H9 (cell line): ENCODE results near the gene WBP1L. TPM values are rescaled to one million over a fixed set of nuclear protein-coding genes. Genes with fewer than 3 reads are reported as not detected.

Experiments
- DNase-seq: peaks from one replicate; pipeline ENCODE4 v3.0.0-alpha.2; 2017
- H2AFZ ChIP-seq: one replicate; pipeline ENCODE4 v1.6.1; 2013; ENCODE audit warnings: mild to moderate bottlenecking, low read length, control low read depth, moderate library complexity
- H2AK5ac ChIP-seq: 2 replicates; pipeline ENCODE4 v1.6.1; 2013; ENCODE audit warnings: low read length, control low read depth, mixed read lengths; ENCODE audit not compliant: insufficient read length
- H2BK120ac ChIP-seq: one replicate; pipeline ENCODE4 v1.6.1; 2013; ENCODE audit warnings: low read depth, mild to moderate bottlenecking, low read length, control low read depth, inconsistent platforms; ENCODE audit not compliant: poor library complexity, severe bottlenecking
- H2BK12ac ChIP-seq: 2 replicates; pipeline ENCODE4 v1.6.1; 2013; ENCODE audit warnings: low read length, control low read depth, mixed read lengths, low read depth; ENCODE audit not compliant: insufficient read length
- H2BK15ac ChIP-seq: 2 replicates; pipeline ENCODE4 v1.6.1; 2013; ENCODE audit warnings: low read depth, low read length, control low read depth
- H2BK20ac ChIP-seq: one replicate; pipeline ENCODE4 v1.6.1; 2013; ENCODE audit warnings: low read depth, mild to moderate bottlenecking, low read length, control low read depth, inconsistent platforms; ENCODE audit not compliant: poor library complexity, severe bottlenecking
- H2BK5ac ChIP-seq: 2 replicates; pipeline ENCODE4 v1.6.1; 2013; ENCODE audit warnings: low read length, control low read depth, mixed read lengths; ENCODE audit not compliant: insufficient read length
- H3K14ac ChIP-seq: 2 replicates; pipeline ENCODE4 v1.6.1; 2013; ENCODE audit warnings: low read length, control low read depth; ENCODE audit not compliant: insufficient read depth
- H3K18ac ChIP-seq: 2 replicates; pipeline ENCODE4 v1.6.1; 2013; ENCODE audit warnings: low read depth, mild to moderate bottlenecking, mixed read lengths, low read length, control low read depth; ENCODE audit not compliant: insufficient read length
- H3K23ac ChIP-seq: 2 replicates; pipeline ENCODE4 v1.6.1; 2013; ENCODE audit warnings: low read length, control low read depth, mixed read lengths, low read depth; ENCODE audit not compliant: insufficient read length
- H3K23me2 ChIP-seq: 2 replicates; pipeline ENCODE4 v1.6.1; 2013; ENCODE audit warnings: low read depth, mild to moderate bottlenecking, mixed read lengths, low read length, control low read depth; ENCODE audit not compliant: insufficient read length, poor library complexity, severe bottlenecking
- H3K27ac ChIP-seq: 2 replicates; pipeline ENCODE4 v1.5.1; 2013; ENCODE audit warnings: low read length, control low read depth, mixed read lengths, low read depth; ENCODE audit not compliant: insufficient read length
- H3K27me3 ChIP-seq: 2 replicates; pipeline ENCODE4 v1.6.1; 2013; ENCODE audit warnings: low read length, control low read depth, inconsistent platforms; ENCODE audit not compliant: insufficient read depth
- H3K4ac ChIP-seq: 2 replicates; pipeline ENCODE4 v1.6.1; 2013; ENCODE audit warnings: low read depth, mild to moderate bottlenecking, control low read depth, inconsistent platforms, low read length, moderate library complexity
- H3K4me1 ChIP-seq: 2 replicates; pipeline ENCODE4 v1.6.1; 2013; ENCODE audit warnings: low read length, control low read depth, inconsistent platforms; ENCODE audit not compliant: insufficient read depth
- H3K4me2 ChIP-seq: 2 replicates; pipeline ENCODE4 v1.6.1; 2013; ENCODE audit warnings: low read length, control low read depth, mixed read lengths; ENCODE audit not compliant: insufficient read length, insufficient read depth
- H3K56ac ChIP-seq: 2 replicates; pipeline ENCODE4 v1.6.1; 2013; ENCODE audit warnings: low read depth, mild to moderate bottlenecking, mixed read lengths, low read length, control low read depth; ENCODE audit not compliant: insufficient read length
- H3K79me1 ChIP-seq: 2 replicates; pipeline ENCODE4 v1.6.1; 2013; ENCODE audit warnings: low read depth, mild to moderate bottlenecking, moderate library complexity, low read length, control low read depth, inconsistent platforms; ENCODE audit not compliant: insufficient read depth, poor library complexity, severe bottlenecking
- H3K79me2 ChIP-seq: 2 replicates; pipeline ENCODE4 v1.6.1; 2013; ENCODE audit warnings: low read length, control low read depth, inconsistent platforms; ENCODE audit not compliant: insufficient read depth
- H3K9ac ChIP-seq: 2 replicates; pipeline ENCODE4 v1.6.1; 2013; ENCODE audit warnings: low read length, control low read depth, mixed read lengths; ENCODE audit not compliant: insufficient read length; ENCODE audit errors: extremely low read depth
- H3K9me3 ChIP-seq: one replicate; pipeline ENCODE4 v1.6.1; 2013; ENCODE audit warnings: low read depth, low read length, inconsistent platforms; ENCODE audit not compliant: control insufficient read depth
- H3T11ph ChIP-seq: one replicate; pipeline ENCODE4 v1.6.1; 2013; ENCODE audit warnings: mild to moderate bottlenecking, low read length, control low read depth, inconsistent platforms
- H4K20me1 ChIP-seq: one replicate; pipeline ENCODE4 v1.6.1; 2013; ENCODE audit not compliant: control insufficient read depth, insufficient read length, insufficient read depth
- H4K5ac ChIP-seq: 2 replicates; pipeline ENCODE4 v1.6.1; 2013; ENCODE audit warnings: low read depth, mild to moderate bottlenecking, mixed read lengths, low read length, control low read depth; ENCODE audit not compliant: insufficient read length
- H4K8ac ChIP-seq: replicated peaks from 2 replicates; pipeline ENCODE4 v1.6.1; 2013; ENCODE audit warnings: low read length, control low read depth, mixed read lengths, low read depth; ENCODE audit not compliant: insufficient read length
- H4K91ac ChIP-seq: 2 replicates; pipeline ENCODE4 v1.6.1; 2013; ENCODE audit warnings: low read depth, mild to moderate bottlenecking, moderate library complexity, mixed read lengths, low read length, control low read depth; ENCODE audit not compliant: insufficient read length
- H3K27ac Mint-ChIP-seq, 3 experiments: 2 replicates in 2 of 3; 3 replicates in 1 of 3; pipeline ENCODE4 v1.8.0; 2020 to 2021; ENCODE audit warnings: mixed read lengths in 3 of 3, mild to moderate bottlenecking in 1 of 3, moderate library complexity in 1 of 3
- H3K27me3 Mint-ChIP-seq: 2 replicates; pipeline ENCODE4 v1.8.0; 2021; ENCODE audit warnings: low read depth, mild to moderate bottlenecking, moderate library complexity, mixed read lengths
- H3K36me3 Mint-ChIP-seq, 3 experiments: 2 replicates in 2 of 3; 3 replicates in 1 of 3; pipeline ENCODE4 v1.8.0; 2020 to 2021; ENCODE audit warnings: low read depth in 3 of 3, mixed read lengths in 3 of 3; ENCODE audit not compliant: insufficient read depth in 1 of 3
- H3K4me1 Mint-ChIP-seq, 2 experiments: 2 replicates each; pipeline ENCODE4 v1.8.0; 2020; ENCODE audit warnings: mixed read lengths in 2 of 2
- H3K4me3 Mint-ChIP-seq, 2 experiments: 2 replicates in 1 of 2; 3 replicates in 1 of 2; pipeline ENCODE4 v1.8.0; 2020 to 2021; ENCODE audit warnings: mild to moderate bottlenecking in 2 of 2, mixed read lengths in 2 of 2, moderate library complexity in 1 of 2
- H3K9me3 Mint-ChIP-seq, 2 experiments: 2 replicates in 1 of 2; 3 replicates in 1 of 2; pipeline ENCODE4 v1.8.0; 2020; ENCODE audit warnings: mild to moderate bottlenecking in 2 of 2, mixed read lengths in 2 of 2, moderate library complexity in 1 of 2
- WGBS: extraction: QIAGEN DNeasy Blood & Tissue Kit; methylation state at CpG from one replicate; pipeline ENCODE4 v1.1.7; 2013; ENCODE audit warnings: missing lambda C conversion rate, low lambda C conversion rate, mixed read lengths; ENCODE audit not compliant: insufficient read length; ENCODE audit errors: extremely low coverage; 5-methylcytosine and 5-hydroxymethylcytosine counted together
- total RNA-seq: library from RNA; stranded (reverse); gene quantifications from 2 replicates; pipeline ENCODE4 v1.2.1, GENCODE V29; 2021
- TF ChIP-seq, protein P1 (sequence below): fragments of 200-600 bp; sonication (generic); conservative IDR thresholded peaks from 3 replicates; pipeline ENCODE4 v1.8.0; 2021; ENCODE audit warnings: antibody characterized with exemption, mild to moderate bottlenecking

Gene WBP1L
- total RNA-seq, 1 experiment from 2014 or later = 23.8 TPM

DNA sequence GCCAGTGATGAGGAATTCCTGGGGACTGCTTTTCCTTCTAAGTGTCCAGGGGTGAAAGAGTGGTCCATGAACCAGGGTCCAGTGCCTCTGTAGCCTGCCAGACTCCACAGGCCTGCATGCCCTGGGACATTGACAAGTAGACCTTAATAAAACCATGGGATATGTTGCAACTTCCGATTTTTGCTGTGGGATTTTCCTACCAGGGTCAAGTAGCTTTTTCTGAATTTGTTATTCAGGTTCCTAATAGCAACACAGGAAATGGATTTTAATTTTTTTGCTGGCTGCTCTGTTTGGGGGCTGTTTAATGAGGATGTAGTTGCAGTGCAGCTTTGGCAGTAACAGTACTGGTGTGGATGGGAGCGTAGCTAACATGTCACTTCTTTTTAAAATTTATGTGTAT, 42.1 kb downstream of the WBP1L start:
- Histone ChIP-seq H3K79me1 (no peaks in the 10 kb centered on the region), H3T11ph (no peak overlapping the region), H3K9me3 (no peaks in the 10 kb centered on the region), H2AFZ (no peak overlapping the region), H3K27ac (no peak overlapping the region), H3K56ac (no peak overlapping the region), H3K4me2 (no peak overlapping the region), H2AK5ac (no peak overlapping the region), H4K91ac (no peak overlapping the region), H3K18ac (no peak overlapping the region), H3K79me2 (no peaks in the 10 kb centered on the region), H2BK20ac (no peak overlapping the region), H3K14ac (no peak overlapping the region), H3K9ac (no peak overlapping the region), H3K27me3 (no peaks in the 10 kb centered on the region), H3K4me1 (peaks cover 3% of the 10 kb centered on the region; the same call in 1 of the 2 replicates), H4K20me1 (no peaks in the 10 kb centered on the region), H2BK15ac (no peak overlapping the region), H2BK5ac (no peak overlapping the region), H4K8ac (no peak overlapping the region), H3K23me2 (no peaks in the 10 kb centered on the region), H3K4ac (no peak overlapping the region), H2BK12ac (no peak overlapping the region), H4K5ac (no peak overlapping the region), H2BK120ac (no peak overlapping the region), H3K23ac (no peak overlapping the region)
- Mint-ChIP-seq H3K27me3 (no peaks in the 10 kb centered on the region), H3K36me3 (peaks cover 1 to 6% (median 4%) of the 10 kb centered on the region in 3 experiments; a peak in 4 of 7 replicates), H3K9me3 (peaks cover 5% of the 10 kb centered on the region in 2 experiments; a peak in 4 of 5 replicates), H3K4me1 (peaks cover 14 to 20% of the 10 kb centered on the region in 2 experiments), H3K27ac (peak overlapping the region in 1 of 3 experiments; percentile 49; a peak in 1 of 7 replicates), H3K4me3 (no peak overlapping the region)
- WGBS = no CpG with 5 or more reads among the region's 2 CpGs
- DNase-seq = no peak
- TF ChIP-seq, protein P1, sequence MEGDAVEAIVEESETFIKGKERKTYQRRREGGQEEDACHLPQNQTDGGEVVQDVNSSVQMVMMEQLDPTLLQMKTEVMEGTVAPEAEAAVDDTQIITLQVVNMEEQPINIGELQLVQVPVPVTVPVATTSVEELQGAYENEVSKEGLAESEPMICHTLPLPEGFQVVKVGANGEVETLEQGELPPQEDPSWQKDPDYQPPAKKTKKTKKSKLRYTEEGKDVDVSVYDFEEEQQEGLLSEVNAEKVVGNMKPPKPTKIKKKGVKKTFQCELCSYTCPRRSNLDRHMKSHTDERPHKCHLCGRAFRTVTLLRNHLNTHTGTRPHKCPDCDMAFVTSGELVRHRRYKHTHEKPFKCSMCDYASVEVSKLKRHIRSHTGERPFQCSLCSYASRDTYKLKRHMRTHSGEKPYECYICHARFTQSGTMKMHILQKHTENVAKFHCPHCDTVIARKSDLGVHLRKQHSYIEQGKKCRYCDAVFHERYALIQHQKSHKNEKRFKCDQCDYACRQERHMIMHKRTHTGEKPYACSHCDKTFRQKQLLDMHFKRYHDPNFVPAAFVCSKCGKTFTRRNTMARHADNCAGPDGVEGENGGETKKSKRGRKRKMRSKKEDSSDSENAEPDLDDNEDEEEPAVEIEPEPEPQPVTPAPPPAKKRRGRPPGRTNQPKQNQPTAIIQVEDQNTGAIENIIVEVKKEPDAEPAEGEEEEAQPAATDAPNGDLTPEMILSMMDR = no peak
